ENCODE results near the gene CMTM2.
"Not testable (repeated sequence)": the region's sequence is repeated elsewhere in the genome, so short reads cannot be mapped to it uniquely, and the experiment has no call there.

CMTM2 gene

DNA sequence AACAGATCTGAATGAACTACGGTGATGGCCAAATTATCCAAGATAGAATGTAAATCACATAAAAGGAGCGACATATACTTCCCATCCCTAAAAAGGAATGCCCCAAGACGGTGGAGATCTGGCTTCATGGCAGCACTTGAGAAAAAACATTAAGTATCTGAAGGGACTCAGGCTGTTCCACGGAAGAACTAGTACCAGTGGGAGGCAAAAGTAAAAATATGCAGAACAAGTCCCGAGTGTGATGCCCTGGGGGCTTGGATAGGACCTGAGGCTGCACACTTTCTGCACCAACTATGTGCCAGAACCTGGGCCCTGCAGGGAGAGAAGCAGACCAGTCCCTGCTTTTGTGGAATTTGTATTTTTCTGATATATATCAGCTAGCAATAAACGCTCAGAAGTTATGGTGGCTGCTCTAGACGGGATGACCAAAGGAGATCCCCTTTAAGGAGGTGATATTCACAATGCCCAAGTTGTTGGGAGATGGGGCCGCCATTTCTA lies 27.4 kb upstream of the CMTM2 start:
- in situ Hi-C loops (cut with MboI; ENCODE audit: low pct_unique_long_range_greater_than_20kb, low sequenced_read_pairs), result no loop called here
- DNase-seq, result no peak

DNA sequence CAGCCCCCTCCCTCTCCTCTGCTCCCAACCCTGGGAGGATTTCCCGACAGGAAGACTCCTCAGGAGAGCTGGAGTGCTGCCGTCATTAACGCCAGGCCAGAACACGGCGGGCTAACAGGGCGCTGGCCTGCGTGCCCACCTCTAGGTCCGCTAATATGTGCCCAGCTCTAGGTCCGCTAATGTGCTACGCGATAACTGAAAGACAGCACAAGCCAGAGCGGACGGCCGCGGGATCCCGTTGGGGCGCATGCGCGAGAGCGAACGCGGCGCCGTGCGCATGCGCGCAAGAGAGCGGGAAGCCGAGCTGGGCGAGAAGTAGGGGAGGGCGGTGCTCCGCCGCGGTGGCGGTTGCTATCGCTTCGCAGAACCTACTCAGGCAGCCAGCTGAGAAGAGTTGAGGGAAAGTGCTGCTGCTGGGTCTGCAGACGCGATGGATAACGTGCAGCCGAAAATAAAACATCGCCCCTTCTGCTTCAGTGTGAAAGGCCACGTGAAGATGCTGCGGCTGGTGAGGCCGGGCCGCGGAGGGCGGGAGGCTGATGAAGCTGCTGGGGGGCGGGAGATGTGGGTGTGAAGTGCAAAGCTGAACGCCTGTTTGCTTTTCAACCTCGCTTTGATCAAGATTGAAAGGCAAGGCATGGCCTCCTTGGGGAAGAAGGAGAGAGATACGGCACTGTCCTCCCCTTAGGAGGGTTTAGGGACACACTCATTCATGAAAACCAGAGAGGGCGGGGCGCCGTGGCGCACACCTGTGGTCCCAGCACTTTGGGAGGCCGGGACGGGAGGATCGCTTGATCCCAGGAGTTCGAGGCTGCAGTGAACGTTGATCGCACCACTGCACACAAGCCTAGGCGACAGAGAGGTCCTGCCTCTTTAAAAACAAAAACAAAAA lies 26.7 kb upstream of the CMTM2 start, which contains the start of gene CKLF:
CKLF (plus strand) TSS at position 291 of the 892 bp plus-strand sequence; CDS start at position 431, 140 bp downstream.
- peak; percentile 93 for DNase-seq
- in situ Hi-C loops (cut with MboI; ENCODE audit: low pct_unique_long_range_greater_than_20kb, low sequenced_read_pairs), result no loop called here

DNA sequence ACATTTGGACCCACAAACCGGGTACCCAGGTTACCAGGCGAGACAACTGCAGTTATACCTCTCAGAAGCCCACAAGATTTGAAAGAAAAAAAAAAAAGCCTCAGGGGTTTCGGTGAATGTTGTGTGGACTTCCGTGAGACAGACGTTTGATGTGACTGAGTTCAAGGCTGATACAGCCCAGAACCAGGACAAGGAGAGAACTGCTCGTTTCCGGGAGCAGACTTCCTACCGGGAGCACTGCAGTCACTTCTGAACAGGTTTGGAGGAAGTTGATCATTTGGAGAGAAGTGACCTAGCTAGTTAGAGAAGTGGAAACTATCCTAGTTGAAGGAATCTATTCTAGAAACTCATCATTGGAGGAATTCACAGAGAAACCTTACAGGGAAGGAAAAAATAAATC lies 26.0 kb upstream of the CMTM2 start:
- in situ Hi-C loops (cut with MboI; ENCODE audit: low pct_unique_long_range_greater_than_20kb, low sequenced_read_pairs), result no loop called here
- no peak for DNase-seq

DNA sequence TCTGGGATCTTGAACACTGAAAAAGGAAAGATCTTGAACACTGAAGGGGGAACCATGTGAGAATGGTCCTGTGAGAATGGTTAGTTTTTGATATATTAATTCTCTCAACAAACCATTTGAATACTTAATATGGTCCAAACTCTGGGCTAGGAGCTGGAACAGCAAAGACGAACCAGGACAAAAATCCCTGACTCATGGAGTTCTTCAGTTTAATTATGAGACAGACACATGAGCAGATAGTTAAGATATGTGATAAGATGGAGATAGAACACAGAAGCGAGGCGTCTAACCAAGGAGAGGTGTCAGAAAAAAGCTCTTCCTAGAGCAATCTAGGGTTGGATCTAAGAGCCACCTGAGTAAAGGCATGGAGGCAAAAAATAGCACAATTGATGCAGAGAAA lies 25.2 kb upstream of the CMTM2 start:
- DNase-seq, result no peak
- in situ Hi-C loops (cut with MboI; ENCODE audit: low pct_unique_long_range_greater_than_20kb, low sequenced_read_pairs), result no loop called here

DNA sequence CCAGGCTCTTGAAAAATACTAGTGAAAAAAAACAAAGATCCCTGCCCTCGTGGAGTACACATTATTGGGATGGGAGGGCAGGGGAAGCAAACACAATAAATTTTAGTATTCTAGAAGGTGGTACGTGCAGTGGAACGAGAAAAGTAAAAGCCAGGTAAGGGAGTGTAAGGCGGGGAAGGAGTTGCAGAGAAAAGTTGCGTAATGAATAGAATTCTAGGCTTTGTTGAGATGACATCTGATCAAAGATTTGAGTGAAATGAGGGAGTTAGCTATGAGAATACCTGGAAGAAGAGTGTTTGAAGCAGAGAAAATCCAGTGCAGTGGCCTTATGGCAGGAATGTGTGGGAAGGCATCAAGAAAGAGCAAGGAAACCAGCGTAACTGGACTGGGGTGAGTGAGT lies 24.8 kb upstream of the CMTM2 start:
- in situ Hi-C loops (cut with MboI; ENCODE audit: low pct_unique_long_range_greater_than_20kb, low sequenced_read_pairs), result no loop called here
- no peak for DNase-seq

DNA sequence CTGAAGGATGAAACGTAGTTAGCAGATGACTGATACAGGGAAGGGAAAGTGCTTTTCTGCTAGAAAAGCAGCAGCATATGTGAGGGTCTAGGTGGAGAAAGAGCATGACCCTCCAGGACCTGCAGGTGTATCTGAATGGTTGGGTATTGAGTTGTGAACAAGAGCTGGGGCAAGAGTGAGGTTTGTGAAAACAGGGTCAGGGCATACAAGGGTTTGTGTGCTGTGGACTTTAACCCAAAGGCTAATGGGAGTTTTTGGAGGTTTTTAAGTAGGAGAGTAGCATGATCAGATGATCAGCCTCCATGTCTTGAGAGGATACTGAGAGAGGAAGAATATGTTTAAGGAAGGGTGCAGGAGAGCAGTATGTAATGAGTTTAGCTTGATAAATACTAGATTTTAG lies 19.2 kb upstream of the CMTM2 start:
- no peak for DNase-seq
- in situ Hi-C loops (cut with MboI; ENCODE audit: low pct_unique_long_range_greater_than_20kb, low sequenced_read_pairs), result no loop called here

DNA sequence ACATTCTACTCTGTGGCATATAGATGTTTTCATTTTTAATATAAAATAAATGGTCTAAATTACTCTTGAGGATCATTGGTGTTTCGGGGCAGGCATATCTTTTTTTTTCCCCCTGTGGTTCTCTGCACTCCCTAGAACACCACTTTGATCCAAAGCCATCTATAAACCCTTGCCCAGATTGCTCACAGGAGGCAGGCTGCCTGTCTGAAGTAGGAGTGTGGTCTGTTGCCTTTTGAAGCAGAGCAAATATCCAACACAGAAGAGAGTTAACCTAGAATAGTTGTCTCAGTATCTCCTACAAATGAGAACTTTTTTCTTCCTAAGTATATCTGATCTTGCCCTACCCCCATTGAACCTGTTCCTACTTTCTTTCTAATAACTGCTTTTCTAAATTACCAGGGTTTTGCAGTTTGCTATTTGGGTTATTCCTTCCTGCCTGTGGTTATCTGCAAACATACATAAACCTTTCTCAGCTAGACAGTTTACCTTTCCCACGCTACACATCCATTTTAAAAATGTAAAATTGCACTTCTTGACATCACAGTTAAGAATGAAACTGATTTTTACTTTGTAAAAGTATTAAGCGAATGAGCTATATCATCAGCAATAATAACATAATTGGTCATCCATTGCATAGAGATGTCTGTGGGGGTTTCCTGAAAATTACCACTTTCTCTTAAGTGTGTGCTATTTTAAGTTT lies 17.7 kb upstream of the CMTM2 start:
- DNase-seq, result no peak
- in situ Hi-C loops (cut with MboI; ENCODE audit: low pct_unique_long_range_greater_than_20kb, low sequenced_read_pairs), result no loop called here

DNA sequence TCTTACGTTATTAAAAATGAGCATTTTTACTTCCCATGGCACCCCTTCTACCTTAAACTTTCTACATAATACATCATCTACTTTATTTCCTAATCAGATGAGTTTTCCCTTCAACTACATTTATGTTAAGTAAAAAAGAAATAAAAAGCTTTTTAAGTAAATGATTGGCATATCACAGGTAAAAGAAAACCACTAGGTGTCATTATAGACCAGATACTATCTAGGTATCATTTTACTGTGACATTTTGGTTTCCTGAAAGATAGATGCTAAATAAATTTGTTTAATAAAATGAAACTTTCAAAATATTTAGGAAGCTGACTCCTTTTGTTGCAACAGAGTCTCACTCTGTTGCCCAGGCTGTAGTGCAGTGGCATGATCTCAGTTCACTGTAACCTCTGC lies 16.9 kb upstream of the CMTM2 start:
- in situ Hi-C loops (cut with MboI; ENCODE audit: low pct_unique_long_range_greater_than_20kb, low sequenced_read_pairs), result no loop called here
- no peak for DNase-seq

DNA sequence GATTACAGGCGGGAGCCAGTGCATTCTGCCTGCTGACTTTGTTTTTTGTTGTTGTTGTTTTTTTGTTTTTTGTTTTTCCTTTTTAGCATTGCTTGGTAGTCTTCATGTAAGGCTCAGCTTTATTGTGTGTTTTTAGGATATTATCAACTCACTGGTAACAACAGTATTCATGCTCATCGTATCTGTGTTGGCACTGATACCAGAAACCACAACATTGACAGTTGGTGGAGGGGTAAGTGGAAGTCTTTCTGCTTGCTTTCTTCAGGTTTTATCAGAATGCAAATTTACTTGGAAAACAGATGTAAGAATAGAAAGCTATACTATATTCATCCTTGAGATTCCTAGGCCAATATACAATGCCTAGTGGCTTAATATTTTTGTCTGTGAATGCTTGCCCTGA lies 16.3 kb upstream of the CMTM2 start:
- in situ Hi-C loops (cut with MboI; ENCODE audit: low pct_unique_long_range_greater_than_20kb, low sequenced_read_pairs), result no loop called here
- DNase-seq, result no peak

DNA sequence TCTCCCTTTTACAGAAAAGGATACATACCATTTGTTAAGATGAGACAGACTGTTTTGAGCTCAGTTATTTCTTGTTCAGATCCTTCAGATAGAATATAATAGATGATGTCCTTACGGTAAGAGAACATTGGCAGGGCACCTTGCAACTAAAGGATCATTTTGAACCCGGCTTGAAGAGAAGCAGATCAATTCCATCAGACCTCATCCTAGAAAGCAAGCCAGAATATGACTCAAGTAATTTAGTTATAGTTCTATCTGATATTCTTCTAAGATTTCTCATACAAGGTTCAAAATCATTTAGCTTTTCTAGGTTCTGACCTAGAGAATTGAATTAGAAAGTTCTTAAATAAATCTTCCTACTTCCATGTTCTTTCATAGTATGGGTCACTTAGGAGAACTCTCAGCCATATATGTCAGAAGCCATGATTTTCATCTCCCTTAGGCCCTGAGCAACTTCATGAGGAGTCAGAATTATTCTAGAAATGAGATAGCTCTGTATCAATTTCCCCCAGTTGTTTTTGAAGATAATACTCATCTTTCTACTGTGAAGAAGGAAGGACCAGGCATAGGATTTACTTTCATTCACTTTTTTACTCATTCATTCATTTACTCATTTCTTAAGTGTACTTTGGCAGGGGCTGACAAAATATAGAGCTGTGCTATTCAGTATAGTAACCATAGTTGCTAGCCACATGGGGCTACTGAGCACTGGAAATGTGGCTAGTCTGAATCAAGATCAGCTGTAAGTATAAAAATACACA lies 15.5 kb upstream of the CMTM2 start:
- DNase-seq, result no peak
- in situ Hi-C loops (cut with MboI; ENCODE audit: low pct_unique_long_range_greater_than_20kb, low sequenced_read_pairs), result no loop called here

DNA sequence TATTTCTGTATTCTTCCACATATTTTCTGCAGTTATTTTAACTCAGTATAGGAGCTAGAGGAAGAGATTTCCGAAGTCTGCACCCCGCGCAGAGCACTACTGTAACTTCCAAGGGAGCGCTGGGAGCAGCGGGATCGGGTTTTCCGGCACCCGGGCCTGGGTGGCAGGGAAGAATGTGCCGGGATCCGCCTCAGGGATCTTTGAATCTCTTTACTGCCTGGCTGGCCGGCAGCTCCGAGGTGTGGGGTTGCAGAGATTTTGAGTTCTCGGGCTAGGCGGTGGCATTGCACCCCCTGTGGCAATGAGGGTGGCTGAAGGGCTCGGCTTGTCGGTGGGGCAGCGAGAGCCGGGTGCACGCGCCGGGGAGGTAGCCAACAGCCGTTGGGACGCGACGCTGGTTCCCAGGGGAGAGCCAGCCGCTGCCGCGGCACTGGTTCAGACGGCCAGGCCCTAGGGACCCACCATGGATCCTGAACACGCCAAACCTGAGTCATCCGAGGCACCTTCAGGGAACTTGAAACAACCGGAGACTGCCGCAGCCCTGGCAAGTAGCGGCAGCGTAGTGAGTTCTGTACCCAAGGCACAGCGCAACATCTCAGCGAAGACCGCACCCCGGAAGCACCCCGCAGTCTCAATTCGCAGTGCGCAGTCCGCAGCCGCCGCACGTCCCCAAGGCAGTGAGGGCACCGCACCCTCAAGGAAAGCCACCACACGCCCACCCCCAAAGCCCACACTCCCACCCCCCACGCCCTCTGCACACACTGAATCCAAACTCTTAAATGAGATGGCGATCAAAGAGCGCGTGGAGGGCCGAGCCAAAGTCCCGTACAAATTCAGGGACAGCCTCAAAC lies 13.0 kb upstream of the CMTM2 start, which contains the start of gene CMTM1:
CMTM1 (plus strand) TSS at position 389 of the 851 bp plus-strand sequence; CDS start at position 464, 75 bp downstream.
- in situ Hi-C loops (cut with MboI; ENCODE audit: low pct_unique_long_range_greater_than_20kb, low sequenced_read_pairs), result no loop called here
- DNase-seq, result no peak

DNA sequence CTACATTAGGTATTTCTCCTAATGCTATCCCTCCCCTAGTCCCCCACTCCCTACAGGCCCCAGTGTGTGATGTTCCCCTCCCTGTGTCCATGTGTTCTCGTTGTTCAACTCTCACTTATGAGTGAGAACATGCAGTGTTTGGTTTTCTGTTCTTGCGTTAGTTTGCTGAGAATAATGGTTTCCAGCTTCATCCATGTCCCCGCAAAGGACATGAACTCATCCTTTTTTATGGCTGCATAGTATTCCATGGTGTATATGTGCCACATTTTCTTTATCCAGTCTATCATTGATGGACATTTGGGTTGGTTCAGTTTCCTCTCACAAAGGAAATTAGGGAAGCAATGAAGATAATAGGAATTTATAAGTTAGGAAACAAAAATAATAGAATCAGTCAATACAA lies 12.0 kb upstream of the CMTM2 start:
- DNase-seq; in situ Hi-C loops (cut with MboI; ENCODE audit: low pct_unique_long_range_greater_than_20kb, low sequenced_read_pairs): not testable (repeated sequence)

DNA sequence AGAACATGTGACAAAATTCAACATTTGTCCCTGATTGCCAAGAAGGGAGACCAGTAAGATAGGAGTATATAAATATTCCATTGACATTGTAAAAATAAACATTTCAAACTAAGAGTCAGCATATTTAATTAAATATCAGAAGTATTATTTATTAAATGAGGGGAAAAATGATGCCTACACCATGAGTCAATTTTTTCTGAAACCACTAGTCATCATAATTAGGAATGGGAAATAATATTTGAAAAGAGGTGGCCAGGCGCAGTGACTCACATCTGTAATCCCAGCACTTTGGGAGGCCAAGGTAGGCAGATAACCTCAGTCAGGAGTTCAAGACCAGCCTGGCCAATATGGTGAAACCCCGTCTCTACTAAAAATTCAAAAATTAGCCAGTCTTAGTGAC lies 10.9 kb upstream of the CMTM2 start:
- in situ Hi-C loops (cut with MboI; ENCODE audit: low pct_unique_long_range_greater_than_20kb, low sequenced_read_pairs), result no loop called here
- DNase-seq, result no peak

DNA sequence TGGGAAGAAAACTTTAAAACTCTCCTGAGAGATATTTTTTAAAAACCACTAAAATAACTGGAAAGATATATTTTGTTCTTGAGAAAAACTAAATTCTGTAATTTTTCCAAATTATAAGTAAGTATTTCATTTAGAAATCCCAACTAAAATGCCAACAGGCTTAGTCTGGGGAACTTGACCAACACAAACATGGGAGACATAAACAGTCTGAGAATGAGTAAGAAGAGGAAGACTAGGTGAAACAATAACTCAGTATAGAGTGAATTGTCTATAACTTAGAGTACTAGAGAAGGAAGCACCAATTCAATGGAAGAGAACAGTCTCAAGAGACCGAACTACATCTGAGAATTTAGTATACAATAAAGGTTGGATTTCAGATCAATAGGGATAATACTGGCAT lies 10.1 kb upstream of the CMTM2 start:
- DNase-seq, result no peak
- in situ Hi-C loops (cut with MboI; ENCODE audit: low pct_unique_long_range_greater_than_20kb, low sequenced_read_pairs), result no loop called here

DNA sequence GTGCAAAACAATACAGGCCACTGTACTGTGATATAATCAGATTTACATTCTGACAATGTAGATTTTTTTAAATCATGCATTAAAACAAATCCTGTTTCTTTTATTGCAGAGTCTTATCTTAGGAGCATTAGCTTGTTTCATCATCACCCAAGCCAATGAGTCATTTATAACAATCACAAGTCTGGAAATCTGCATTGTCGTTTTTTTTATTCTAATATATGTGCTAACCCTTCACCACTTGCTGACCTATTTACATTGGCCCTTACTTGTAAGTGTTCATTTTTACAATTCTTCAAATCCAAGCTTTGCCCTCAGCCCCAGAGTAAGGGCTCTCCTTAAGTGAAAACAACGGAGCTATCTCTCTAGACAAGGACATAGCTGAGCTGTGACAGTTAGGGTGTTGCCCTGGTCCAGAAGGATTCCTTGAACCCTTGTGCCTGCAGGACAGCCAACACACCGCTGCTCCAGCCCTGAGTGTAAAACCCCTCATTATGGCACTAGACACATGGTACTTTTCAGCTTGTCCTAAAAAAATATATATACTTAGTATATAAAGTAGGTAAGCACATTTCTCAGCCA lies 9.3 kb upstream of the CMTM2 start:
- no peak for DNase-seq
- in situ Hi-C loops (cut with MboI; ENCODE audit: low pct_unique_long_range_greater_than_20kb, low sequenced_read_pairs), result no loop called here

DNA sequence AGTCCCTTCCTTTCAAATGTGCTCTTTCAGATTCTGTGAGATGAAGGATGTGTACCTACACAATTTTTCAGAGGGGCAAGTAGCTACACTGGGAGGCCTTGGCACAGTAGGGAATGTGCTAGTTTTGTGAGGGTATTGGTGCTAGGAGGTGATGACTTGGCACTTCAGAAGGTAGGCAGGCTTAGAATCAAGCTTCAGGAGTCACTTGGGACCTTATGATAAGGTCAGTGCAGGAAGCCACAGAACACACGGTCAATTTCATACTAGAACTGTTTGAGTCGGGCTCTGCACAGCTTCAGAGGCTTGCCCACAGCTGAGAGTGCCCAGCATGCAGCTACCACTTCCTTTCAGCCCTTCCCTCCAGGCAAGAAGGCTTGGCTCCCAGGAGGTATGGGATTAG lies 6.9 kb upstream of the CMTM2 start:
- peak; percentile 26 for DNase-seq

DNA sequence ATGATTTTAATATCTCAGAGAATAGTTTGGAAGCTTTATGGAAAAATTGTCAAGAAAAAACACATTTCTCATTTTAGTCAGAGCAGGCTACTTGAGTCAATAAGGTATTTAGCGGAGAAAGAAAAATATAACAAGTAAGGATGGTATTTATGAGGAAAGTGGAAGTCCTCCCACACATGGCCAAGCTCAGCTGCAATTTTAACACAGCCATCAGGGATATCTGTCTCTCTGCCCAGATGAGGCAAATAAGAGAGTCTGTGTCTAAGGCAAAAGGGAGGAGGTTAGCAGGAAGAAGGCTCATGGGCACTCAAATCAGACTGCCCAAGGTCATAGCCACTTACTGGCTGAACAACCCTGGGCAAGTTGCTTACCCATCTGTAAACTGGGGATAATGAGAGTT lies 5.2 kb upstream of the CMTM2 start:
- in situ Hi-C loops (cut with MboI; ENCODE audit: low pct_unique_long_range_greater_than_20kb, low sequenced_read_pairs), result no loop called here
- no peak for DNase-seq

More for the DNA sequence above, 6.9 kb upstream of the CMTM2 start:
- in situ Hi-C loops (cut with MboI; ENCODE audit: low pct_unique_long_range_greater_than_20kb, low sequenced_read_pairs), result no loop called here

DNA sequence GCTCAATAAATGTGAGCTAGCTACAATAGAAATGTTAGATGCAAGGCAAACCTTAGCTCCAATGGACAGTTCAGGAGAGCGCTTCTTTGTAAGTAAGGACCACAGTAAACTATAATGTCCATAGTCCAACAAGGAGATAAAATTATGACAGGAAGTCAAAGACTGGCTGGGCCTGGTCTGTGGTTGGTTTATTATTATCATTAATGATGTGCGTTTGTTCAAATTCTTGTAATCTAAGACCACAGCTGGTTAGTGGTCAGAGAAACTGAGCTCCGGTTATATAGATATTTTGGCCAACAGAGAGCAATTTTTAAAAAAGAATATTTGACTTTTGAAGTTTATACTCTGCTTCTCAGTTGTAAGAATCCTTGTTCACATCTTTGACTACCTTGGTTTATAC lies 4.7 kb upstream of the CMTM2 start:
- in situ Hi-C loops (cut with MboI; ENCODE audit: low pct_unique_long_range_greater_than_20kb, low sequenced_read_pairs), result no loop called here
- DNase-seq, result no peak

All from KBM-7 (cell line).